HL-60/S4 treated with phorbol 12-myristate 13-acetate at 8.2 ng/mL for 4 days and 3 days (cell line): Measurements from ENCODE around the gene ADGRD1.

Source experiments
- in situ Hi-C: fragments of 300-500 bp; cut with MboI; formaldehyde crosslinking; loops from 2 replicates; pipeline ENCODE4 v1.15.0; 2022; ENCODE audit warnings: low sequenced_read_pairs

The ADGRD1 gene

GRCh38 chr12:131097202-131098177 lies 143.8 kb downstream of the ADGRD1 start:
- in situ Hi-C loops: no loop called here

GRCh38 chr12:131098178-131098981 lies 144.7 kb downstream of the ADGRD1 start:
- in situ Hi-C loops: no loop called here

- in situ Hi-C loops: no loop called here
Measured at GRCh38 chr12:131100031-131100674, 146.4 kb downstream of the ADGRD1 start.

GRCh38 chr12:131101006-131101405 lies 147.3 kb downstream of the ADGRD1 start:
- in situ Hi-C loops: no loop called here

GRCh38 chr12:131101703-131102492 lies 148.2 kb downstream of the ADGRD1 start:
- in situ Hi-C loops: no loop called here

GRCh38 chr12:131102493-131102931 lies 148.8 kb downstream of the ADGRD1 start:
- in situ Hi-C loops: no loop called here

- in situ Hi-C loops: no loop called here
Measured at GRCh38 chr12:131102991-131103668, 149.4 kb downstream of the ADGRD1 start.

GRCh38 chr12:131103669-131104462 lies 150.2 kb downstream of the ADGRD1 start:
- in situ Hi-C loops: no loop called here

GRCh38 chr12:131104463-131105350 lies 151.0 kb downstream of the ADGRD1 start:
- in situ Hi-C loops: no loop called here

- in situ Hi-C loops: no loop called here
Measured at GRCh38 chr12:131105351-131105735, 151.6 kb downstream of the ADGRD1 start.

- in situ Hi-C loops: no loop called here
Measured at GRCh38 chr12:131105736-131106348, 152.1 kb downstream of the ADGRD1 start.

GRCh38 chr12:131106349-131106941 lies 152.7 kb downstream of the ADGRD1 start:
- in situ Hi-C loops: no loop called here

GRCh38 chr12:131108177-131108955 lies 154.7 kb downstream of the ADGRD1 start:
- in situ Hi-C loops: no loop called here

- in situ Hi-C loops: no loop called here
Measured at GRCh38 chr12:131111446-131111845, 157.7 kb downstream of the ADGRD1 start.

- in situ Hi-C loops: no loop called here
Measured at GRCh38 chr12:131112021-131112420, 158.3 kb downstream of the ADGRD1 start.

GRCh38 chr12:131112700-131113290 lies 159.1 kb downstream of the ADGRD1 start:
- in situ Hi-C loops: no loop called here
